ENCODE results near the gene H1-8.

DNA sequence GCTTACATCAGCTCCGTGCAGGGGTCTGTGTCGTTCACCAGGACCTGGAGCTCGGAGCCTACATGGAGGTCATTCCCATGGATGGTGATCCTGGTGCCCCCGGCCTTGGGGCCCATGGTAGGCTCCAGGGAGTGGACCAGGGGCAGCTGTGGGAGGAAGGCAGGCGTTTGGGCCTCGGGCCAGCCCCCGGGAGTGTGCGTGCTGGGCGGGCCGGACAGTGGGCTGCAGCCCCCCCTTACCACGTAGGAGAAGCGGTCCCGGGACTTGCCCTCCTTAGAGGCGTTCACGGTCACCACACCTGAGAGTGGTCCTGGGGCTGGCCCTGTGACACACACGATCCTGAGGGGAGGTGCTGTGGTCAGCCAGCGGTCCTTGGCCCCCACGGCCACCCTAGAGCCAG lies 29.6 kb downstream of the H1-8 start:
- TF ChIP-seq CTCF (tag by site-specific recombination; IDR thresholded peaks at IDR 0.05) (no peak), ZNF175 (tag by site-specific recombination; IDR thresholded peaks at IDR 0.05) (no peak), ZNF624 (tag by site-specific recombination; IDR thresholded peaks at IDR 0.05) (no peak), ZNF138 (tag by site-specific recombination; IDR thresholded peaks at IDR 0.05; ENCODE audit: borderline replicate concordance) (no peak), ZNF248 (tag by site-specific recombination; IDR thresholded peaks at IDR 0.05) (no peak), REPIN1 (tag by site-specific recombination; IDR thresholded peaks at IDR 0.05; ENCODE audit: low read depth) (no peak), TCF7L2 (IDR thresholded peaks at IDR 0.05; ENCODE audit: borderline replicate concordance, low read depth, low read length) (no peak), IKZF3 (tag by site-specific recombination; IDR thresholded peaks at IDR 0.05) (no peak), ZBTB7A (tag by site-specific recombination; IDR thresholded peaks at IDR 0.05; ENCODE audit: low read depth) (no peak), ZSCAN5A (tag by site-specific recombination; IDR thresholded peaks at IDR 0.05) (no peak), ZNF776 (tag by site-specific recombination; IDR thresholded peaks at IDR 0.05; ENCODE audit: borderline replicate concordance) (no peak)
- TF ChIP-seq, protein P1, sequence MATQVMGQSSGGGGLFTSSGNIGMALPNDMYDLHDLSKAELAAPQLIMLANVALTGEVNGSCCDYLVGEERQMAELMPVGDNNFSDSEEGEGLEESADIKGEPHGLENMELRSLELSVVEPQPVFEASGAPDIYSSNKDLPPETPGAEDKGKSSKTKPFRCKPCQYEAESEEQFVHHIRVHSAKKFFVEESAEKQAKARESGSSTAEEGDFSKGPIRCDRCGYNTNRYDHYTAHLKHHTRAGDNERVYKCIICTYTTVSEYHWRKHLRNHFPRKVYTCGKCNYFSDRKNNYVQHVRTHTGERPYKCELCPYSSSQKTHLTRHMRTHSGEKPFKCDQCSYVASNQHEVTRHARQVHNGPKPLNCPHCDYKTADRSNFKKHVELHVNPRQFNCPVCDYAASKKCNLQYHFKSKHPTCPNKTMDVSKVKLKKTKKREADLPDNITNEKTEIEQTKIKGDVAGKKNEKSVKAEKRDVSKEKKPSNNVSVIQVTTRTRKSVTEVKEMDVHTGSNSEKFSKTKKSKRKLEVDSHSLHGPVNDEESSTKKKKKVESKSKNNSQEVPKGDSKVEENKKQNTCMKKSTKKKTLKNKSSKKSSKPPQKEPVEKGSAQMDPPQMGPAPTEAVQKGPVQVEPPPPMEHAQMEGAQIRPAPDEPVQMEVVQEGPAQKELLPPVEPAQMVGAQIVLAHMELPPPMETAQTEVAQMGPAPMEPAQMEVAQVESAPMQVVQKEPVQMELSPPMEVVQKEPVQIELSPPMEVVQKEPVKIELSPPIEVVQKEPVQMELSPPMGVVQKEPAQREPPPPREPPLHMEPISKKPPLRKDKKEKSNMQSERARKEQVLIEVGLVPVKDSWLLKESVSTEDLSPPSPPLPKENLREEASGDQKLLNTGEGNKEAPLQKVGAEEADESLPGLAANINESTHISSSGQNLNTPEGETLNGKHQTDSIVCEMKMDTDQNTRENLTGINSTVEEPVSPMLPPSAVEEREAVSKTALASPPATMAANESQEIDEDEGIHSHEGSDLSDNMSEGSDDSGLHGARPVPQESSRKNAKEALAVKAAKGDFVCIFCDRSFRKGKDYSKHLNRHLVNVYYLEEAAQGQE (tag by site-specific recombination; IDR thresholded peaks at IDR 0.05) = no peak
